Duodenal mucosa (tissue), 2 donors: Measurements from ENCODE around the gene ZNF669.

Source experiments
- H3K27ac ChIP-seq: one replicate; pipeline ENCODE4 v1.7.0; 2013; ENCODE audit warnings: low read depth, low read length
- H3K27me3 ChIP-seq, 2 donors: one replicate each; pipeline ENCODE4 v1.7.0; 2013; ENCODE audit warnings: low read length in 2 of 2, control low read depth in 1 of 2; ENCODE audit not compliant: insufficient read depth in 2 of 2, control insufficient read depth in 1 of 2
- H3K36me3 ChIP-seq, 2 donors: one replicate each; pipeline ENCODE4 v1.7.0; 2013; ENCODE audit warnings: low read length in 2 of 2, control low read depth in 1 of 2; ENCODE audit not compliant: insufficient read depth in 2 of 2, control insufficient read depth in 1 of 2
- H3K4me1 ChIP-seq, 2 donors: one replicate each; pipeline ENCODE4 v1.7.0; 2013; ENCODE audit warnings: low read length in 2 of 2, control low read depth in 1 of 2; ENCODE audit not compliant: insufficient read depth in 2 of 2, control insufficient read depth in 1 of 2
- H3K4me3 ChIP-seq, 2 donors: one replicate each; pipeline ENCODE4 v1.7.0; 2013; ENCODE audit warnings: low read length in 2 of 2, low read depth in 1 of 2
- H3K9ac ChIP-seq, 2 donors: one replicate each; pipeline ENCODE4 v1.7.0; 2013; ENCODE audit warnings: low read length in 2 of 2, low read depth in 1 of 2
- H3K9me3 ChIP-seq, 2 donors: one replicate each; pipeline ENCODE4 v1.7.0; 2013; ENCODE audit warnings: low read length in 2 of 2, control low read depth in 1 of 2; ENCODE audit not compliant: control insufficient read depth in 1 of 2

The ZNF669 gene

GRCh38 chr1:247096112-247096511 lies 8.0 kb downstream of the ZNF669 start:
- no peak overlapping the region for H3K27ac ChIP-seq
- no peaks in the 10 kb centered on the region for H3K4me1 ChIP-seq
- H3K9ac ChIP-seq: no peak overlapping the region
- H3K27me3 ChIP-seq: no peaks in the 10 kb centered on the region
- peaks cover 24 to 34% of the 10 kb centered on the region in 2 donors for H3K9me3 ChIP-seq
- H3K36me3 ChIP-seq: peaks cover 11 to 22% of the 10 kb centered on the region in 2 donors
- H3K4me3 ChIP-seq: no peak overlapping the region

- Histone ChIP-seq H3K36me3 (no peaks in the 10 kb centered on the region), H3K9me3 (no peaks in the 10 kb centered on the region), H3K4me1 (no peaks in the 10 kb centered on the region), H3K27me3 (no peaks in the 10 kb centered on the region), H3K27ac (no peak overlapping the region), H3K9ac (no peak overlapping the region), H3K4me3 (no peak overlapping the region)
These were observed 13.7 kb downstream of the ZNF669 start for GRCh38 chr1:247090455-247090854.

GRCh38 chr1:247089616-247090375 lies 14.4 kb downstream of the ZNF669 start:
- H3K27ac ChIP-seq: no peak overlapping the region
- no peaks in the 10 kb centered on the region for H3K36me3 ChIP-seq
- no peaks in the 10 kb centered on the region for H3K4me1 ChIP-seq
- no peaks in the 10 kb centered on the region for H3K27me3 ChIP-seq
- H3K9me3 ChIP-seq: no peaks in the 10 kb centered on the region
- H3K4me3 ChIP-seq: no peak overlapping the region
- no peak overlapping the region for H3K9ac ChIP-seq

- H3K9me3 ChIP-seq: no peaks in the 10 kb centered on the region
These were observed 15.2 kb downstream of the ZNF669 start for GRCh38 chr1:247088967-247089366.

GRCh38 chr1:247087256-247087655 lies 16.9 kb downstream of the ZNF669 start:
- no peak overlapping the region for H3K4me3 ChIP-seq
- H3K27ac ChIP-seq: no peak overlapping the region
- no peaks in the 10 kb centered on the region for H3K27me3 ChIP-seq
- H3K9ac ChIP-seq: no peak overlapping the region
- H3K36me3 ChIP-seq: no peaks in the 10 kb centered on the region
- no peaks in the 10 kb centered on the region for H3K4me1 ChIP-seq
- H3K9me3 ChIP-seq: peaks cover 0 to 3% of the 10 kb centered on the region in 2 donors

More at GRCh38 chr1:247088967-247089366, 15.2 kb downstream of the ZNF669 start:
- Histone ChIP-seq H3K27me3 (no peaks in the 10 kb centered on the region), H3K27ac (no peak overlapping the region), H3K36me3 (no peaks in the 10 kb centered on the region), H3K4me1 (no peaks in the 10 kb centered on the region), H3K9ac (no peak overlapping the region), H3K4me3 (no peak overlapping the region)

- Histone ChIP-seq H3K9ac (no peak overlapping the region), H3K4me3 (no peak overlapping the region), H3K36me3 (no peaks in the 10 kb centered on the region), H3K4me1 (no peaks in the 10 kb centered on the region), H3K9me3 (peaks cover 0 to 3% of the 10 kb centered on the region in 2 donors), H3K27me3 (no peaks in the 10 kb centered on the region), H3K27ac (no peak overlapping the region)
These were observed 18.8 kb downstream of the ZNF669 start for GRCh38 chr1:247085310-247085709.

GRCh38 chr1:247084771-247085170 lies 19.4 kb downstream of the ZNF669 start:
- Histone ChIP-seq H3K9ac (no peak overlapping the region), H3K27me3 (no peaks in the 10 kb centered on the region), H3K4me3 (no peak overlapping the region), H3K4me1 (no peaks in the 10 kb centered on the region), H3K9me3 (peaks cover 0 to 3% of the 10 kb centered on the region in 2 donors), H3K27ac (no peak overlapping the region), H3K36me3 (no peaks in the 10 kb centered on the region)

- H3K27ac ChIP-seq: no peak overlapping the region
- H3K9ac ChIP-seq: peak overlapping the region; percentile 33 to 54
These were observed 24.8 kb downstream of the ZNF669 start for GRCh38 chr1:247079141-247079874.

GRCh38 chr1:247078258-247079140 lies 25.7 kb downstream of the ZNF669 start, which contains the start of gene ZNF670:
Gene ZNF670, minus strand, starts transcription at chr1:247078811. Its CDS starts 215 bp downstream, at chr1:247078596.
- H3K27ac ChIP-seq: no peak within 1 kb of the TSS
- H3K9me3 ChIP-seq: peaks cover 0 to 3% of the 10 kb centered on the region in 2 donors
- no peaks in the 10 kb centered on the region for H3K27me3 ChIP-seq
- no peaks in the 10 kb centered on the region for H3K36me3 ChIP-seq
- H3K4me3 ChIP-seq: peak within 1 kb of the TSS; percentile 90 to 91
- peak within 1 kb of the TSS; percentile 82 to 84 for H3K9ac ChIP-seq
- peaks cover 4 to 12% of the 10 kb centered on the region in 2 donors for H3K4me1 ChIP-seq

More at GRCh38 chr1:247079141-247079874, 24.8 kb downstream of the ZNF669 start:
- Histone ChIP-seq H3K27me3 (no peaks in the 10 kb centered on the region), H3K36me3 (no peaks in the 10 kb centered on the region), H3K9me3 (peaks cover 0 to 3% of the 10 kb centered on the region in 2 donors), H3K4me1 (peaks cover 4 to 12% of the 10 kb centered on the region in 2 donors), H3K4me3 (peak overlapping the region; percentile 90 to 91)
